Type B pancreatic cell (in vitro differentiated cells): Measurements from ENCODE around the gene TMEM44. TPM values are rescaled to one million over a fixed set of nuclear protein-coding genes. Genes with fewer than 3 reads are reported as not detected.

Experiments
- DNase-seq: peaks from one replicate; pipeline ENCODE4 v3.0.0; 2021; ENCODE audit warnings: mixed read lengths; ENCODE audit not compliant: unreplicated experiment; ENCODE audit errors: extremely low spot score
- H3K27ac Mint-ChIP-seq: 2 replicates; pipeline ENCODE4 v1.8.0; 2021; ENCODE audit warnings: mild to moderate bottlenecking, mixed read lengths
- H3K27me3 Mint-ChIP-seq: 2 replicates; pipeline ENCODE4 v1.8.0; 2021; ENCODE audit warnings: mixed read lengths
- H3K36me3 Mint-ChIP-seq: 2 replicates; pipeline ENCODE4 v1.8.0; 2021; ENCODE audit warnings: mixed read lengths
- H3K4me1 Mint-ChIP-seq: one replicate; pipeline ENCODE4 v1.8.0; 2021; ENCODE audit warnings: mixed read lengths; ENCODE audit not compliant: unreplicated experiment
- H3K4me3 Mint-ChIP-seq: 2 replicates; pipeline ENCODE4 v1.8.0; 2021; ENCODE audit warnings: mild to moderate bottlenecking, mixed read lengths
- H3K9me3 Mint-ChIP-seq: 2 replicates; pipeline ENCODE4 v1.8.0; 2021; ENCODE audit warnings: mixed read lengths
- CTCF ChIP-seq: fragments of 200-600 bp; sonication (generic); conservative IDR thresholded peaks from 2 replicates; pipeline ENCODE4 v1.5.0; 2021; ENCODE audit warnings: antibody characterized with exemption, mild to moderate bottlenecking
- long read RNA-seq: library from polyadenylated mRNA; unstranded; transcript quantifications from one replicate; pipeline ENCODE4 v2.0.0, GENCODE V29; 2020
- total RNA-seq: library from RNA; stranded (reverse); gene quantifications from 2 replicates; pipeline ENCODE4 v1.2.1, GENCODE V29; 2021; ENCODE audit warnings: low replicate concordance

TMEM44 gene, protein sequence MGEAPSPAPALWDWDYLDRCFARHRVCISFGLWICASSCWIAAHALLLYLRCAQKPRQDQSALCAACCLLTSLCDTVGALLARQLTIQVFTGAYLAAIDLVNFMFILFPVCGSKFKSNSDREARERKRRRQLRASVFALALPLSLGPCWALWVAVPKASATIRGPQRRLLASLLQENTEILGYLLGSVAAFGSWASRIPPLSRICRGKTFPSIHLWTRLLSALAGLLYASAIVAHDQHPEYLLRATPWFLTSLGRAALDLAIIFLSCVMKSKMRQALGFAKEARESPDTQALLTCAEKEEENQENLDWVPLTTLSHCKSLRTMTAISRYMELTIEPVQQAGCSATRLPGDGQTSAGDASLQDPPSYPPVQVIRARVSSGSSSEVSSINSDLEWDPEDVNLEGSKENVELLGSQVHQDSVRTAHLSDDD
- 7.9 and 22.8 TPM in 2 replicates for total RNA-seq
- long read RNA-seq, partial matches to known transcripts: 0 of 4 reads
- long read RNA-seq, other reads (novel, unspliced or antisense): 4 of 4 reads

- peaks cover 5% of the 10 kb centered on the region for H3K36me3 Mint-ChIP-seq
Measured at GRCh38 chr3:194633349-194634004, at the start of gene TMEM44. TSS of gene TMEM44 (minus strand) at chr3:194633419. CDS start at chr3:194633215, 204 bp downstream.

GRCh38 chr3:194682694-194683310, 49.6 kb upstream of the TMEM44 start:
- DNase-seq: peak; percentile 83
- TF ChIP-seq CTCF: peak; percentile 93
- peaks cover 46% of the 10 kb centered on the region for H3K27me3 Mint-ChIP-seq
- H3K27ac Mint-ChIP-seq: peak overlapping the region; percentile 3
- H3K4me3 Mint-ChIP-seq: no peak overlapping the region
- no peaks in the 10 kb centered on the region for H3K36me3 Mint-ChIP-seq
- peaks cover 21% of the 10 kb centered on the region for H3K4me1 Mint-ChIP-seq
- H3K9me3 Mint-ChIP-seq: no peaks in the 10 kb centered on the region

More at GRCh38 chr3:194633349-194634004, at the start of gene TMEM44:
- H3K9me3 Mint-ChIP-seq: no peaks in the 10 kb centered on the region
- peak; percentile 86 for DNase-seq
- peak within 1 kb of the TSS; percentile 89 for H3K4me3 Mint-ChIP-seq
- H3K27me3 Mint-ChIP-seq: no peaks in the 10 kb centered on the region
- peak; percentile 82 for TF ChIP-seq CTCF
- peak within 1 kb of the TSS; percentile 55 for H3K27ac Mint-ChIP-seq
- peaks cover 6% of the 10 kb centered on the region for H3K4me1 Mint-ChIP-seq

GRCh38 chr3:194682189-194682693, 49.0 kb upstream of the TMEM44 start:
- H3K27me3 Mint-ChIP-seq: peaks cover 48% of the 10 kb centered on the region
- peak overlapping the region; percentile 3 for H3K27ac Mint-ChIP-seq
- no peak overlapping the region for H3K4me3 Mint-ChIP-seq
- H3K4me1 Mint-ChIP-seq: peaks cover 18% of the 10 kb centered on the region
- no peak for TF ChIP-seq CTCF
- H3K36me3 Mint-ChIP-seq: no peaks in the 10 kb centered on the region
- H3K9me3 Mint-ChIP-seq: no peaks in the 10 kb centered on the region
- DNase-seq: no peak

GRCh38 chr3:194680888-194681615, 47.8 kb upstream of the TMEM44 start:
- H3K4me3 Mint-ChIP-seq: no peak overlapping the region
- H3K9me3 Mint-ChIP-seq: no peaks in the 10 kb centered on the region
- no peak for TF ChIP-seq CTCF
- no peak for DNase-seq
- peaks cover 17% of the 10 kb centered on the region for H3K4me1 Mint-ChIP-seq
- peaks cover 52% of the 10 kb centered on the region for H3K27me3 Mint-ChIP-seq
- H3K27ac Mint-ChIP-seq: no peak overlapping the region
- H3K36me3 Mint-ChIP-seq: no peaks in the 10 kb centered on the region

DNA sequence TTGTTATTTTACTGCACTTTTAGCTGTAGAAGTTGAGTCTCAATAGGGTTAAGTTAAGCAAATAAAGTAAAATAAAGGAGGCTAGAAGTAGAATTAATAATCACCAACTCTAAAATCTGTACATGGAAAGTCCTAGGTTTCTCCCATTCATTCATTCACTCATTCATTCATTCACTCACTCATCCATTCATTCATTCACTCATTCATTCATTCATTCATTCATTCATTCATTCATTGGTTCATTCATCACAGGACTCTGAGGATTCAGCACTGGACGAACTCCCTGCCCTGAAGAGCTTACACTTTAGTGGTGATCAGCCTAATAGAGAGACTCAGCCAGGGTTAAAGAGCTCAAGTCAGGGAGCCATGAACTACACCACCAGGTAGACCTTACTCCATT, 43.3 kb upstream of the TMEM44 start:
- Mint-ChIP-seq H3K9me3 (no peaks in the 10 kb centered on the region), H3K4me3 (no peak overlapping the region), H3K36me3 (no peaks in the 10 kb centered on the region), H3K27ac (no peak overlapping the region), H3K4me1 (peaks cover 4% of the 10 kb centered on the region), H3K27me3 (peaks cover 47% of the 10 kb centered on the region)
- TF ChIP-seq CTCF: no peak
- no peak for DNase-seq
